ENCODE results near the gene GSTO2.

The GSTO2 gene

DNA sequence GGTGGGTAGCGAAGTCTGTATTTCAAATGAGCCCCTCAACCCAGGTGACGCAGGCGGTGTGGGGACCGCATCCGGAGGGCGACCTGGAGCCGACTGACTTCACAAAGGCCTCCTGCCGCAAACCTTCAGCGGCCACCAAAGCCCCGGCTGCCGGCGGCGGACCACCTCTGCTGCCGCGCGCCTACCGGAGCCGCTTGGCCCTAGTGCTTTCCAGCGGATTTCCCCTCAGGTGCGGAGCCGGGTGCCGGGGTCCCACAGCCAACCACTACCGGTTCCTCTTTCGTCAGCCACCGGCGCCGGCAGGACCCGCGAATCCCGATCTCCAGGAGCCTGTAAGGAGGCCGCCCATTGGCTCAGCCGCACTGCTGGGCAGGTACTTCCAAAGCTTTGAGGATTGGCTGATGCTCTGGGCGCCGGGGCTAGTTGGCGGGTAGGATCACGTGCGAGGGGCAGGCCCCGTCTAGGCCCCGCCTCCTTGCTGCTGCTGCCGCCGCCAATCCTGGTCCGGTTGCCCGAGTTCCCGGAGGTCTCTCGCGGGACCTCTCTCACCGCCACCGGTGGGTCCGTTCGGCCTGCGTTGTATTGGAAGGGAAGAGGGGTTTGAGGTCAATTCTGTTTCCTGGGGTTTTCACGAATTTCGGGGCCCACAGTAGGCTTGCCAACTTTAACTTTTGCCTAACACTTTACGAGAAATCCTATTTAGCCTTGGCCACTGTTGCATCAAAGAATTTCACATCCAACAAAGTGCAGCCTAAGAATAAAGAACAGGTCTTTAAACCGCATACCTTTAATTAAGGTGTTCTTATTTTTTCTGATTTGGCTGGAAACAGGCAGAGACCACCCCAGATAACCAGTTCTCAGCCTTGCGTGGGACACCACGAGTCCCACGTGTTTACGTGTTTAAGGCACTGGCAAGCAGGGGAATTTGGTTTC, at the start of gene GSTO2:
Gene GSTO2, plus strand, starts transcription at position 472 of the 933 bp plus-strand sequence. CDS start 5,732 bp downstream, outside the sequence.
- Mint-ChIP-seq H3K9me3 (no peaks in the 10 kb centered on the region), H3K36me3 (ENCODE audit: low read depth) (peaks cover 22% of the 10 kb centered on the region), H3K27ac (peak within 1 kb of the TSS; percentile 90 to 98 (median 96)), H3K27me3 (ENCODE audit: low read depth) (peaks cover 1% of the 10 kb centered on the region), H3K4me1 (peaks cover 7% of the 10 kb centered on the region), H3K4me3 (peak within 1 kb of the TSS; percentile 91 to 96 (median 92))
- TF ChIP-seq, protein P1, sequence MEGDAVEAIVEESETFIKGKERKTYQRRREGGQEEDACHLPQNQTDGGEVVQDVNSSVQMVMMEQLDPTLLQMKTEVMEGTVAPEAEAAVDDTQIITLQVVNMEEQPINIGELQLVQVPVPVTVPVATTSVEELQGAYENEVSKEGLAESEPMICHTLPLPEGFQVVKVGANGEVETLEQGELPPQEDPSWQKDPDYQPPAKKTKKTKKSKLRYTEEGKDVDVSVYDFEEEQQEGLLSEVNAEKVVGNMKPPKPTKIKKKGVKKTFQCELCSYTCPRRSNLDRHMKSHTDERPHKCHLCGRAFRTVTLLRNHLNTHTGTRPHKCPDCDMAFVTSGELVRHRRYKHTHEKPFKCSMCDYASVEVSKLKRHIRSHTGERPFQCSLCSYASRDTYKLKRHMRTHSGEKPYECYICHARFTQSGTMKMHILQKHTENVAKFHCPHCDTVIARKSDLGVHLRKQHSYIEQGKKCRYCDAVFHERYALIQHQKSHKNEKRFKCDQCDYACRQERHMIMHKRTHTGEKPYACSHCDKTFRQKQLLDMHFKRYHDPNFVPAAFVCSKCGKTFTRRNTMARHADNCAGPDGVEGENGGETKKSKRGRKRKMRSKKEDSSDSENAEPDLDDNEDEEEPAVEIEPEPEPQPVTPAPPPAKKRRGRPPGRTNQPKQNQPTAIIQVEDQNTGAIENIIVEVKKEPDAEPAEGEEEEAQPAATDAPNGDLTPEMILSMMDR (IDR thresholded peaks at IDR 0.05; ENCODE audit: unreplicated experiment in 3 of 3): no peak

DNA sequence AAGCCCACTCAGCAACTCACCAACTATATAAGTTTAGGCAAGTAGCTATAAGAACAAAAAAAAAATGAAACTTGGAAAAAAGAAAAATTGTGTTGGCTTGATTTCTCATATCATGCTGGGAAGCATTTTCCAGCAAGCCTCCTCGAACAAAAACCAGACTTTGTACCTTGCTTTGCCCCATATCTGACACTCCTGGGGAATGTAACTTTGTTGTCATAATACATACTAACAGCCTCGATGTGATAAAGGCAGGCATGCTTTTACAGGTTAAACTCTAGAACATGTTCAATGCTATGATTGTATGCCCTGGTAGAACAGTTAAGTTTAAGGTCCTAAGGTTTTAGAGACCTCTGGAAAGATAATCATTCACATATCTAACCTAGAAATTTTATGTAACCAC, 48.5 kb upstream of the GSTO2 start:
- no peak overlapping the region for H3K4me3 Mint-ChIP-seq
- TF ChIP-seq, protein P1 (IDR thresholded peaks at IDR 0.05; ENCODE audit: unreplicated experiment in 3 of 3): no peak
- H3K27ac Mint-ChIP-seq: no peak overlapping the region
- H3K9me3 Mint-ChIP-seq: no peaks in the 10 kb centered on the region
- no peaks in the 10 kb centered on the region for H3K36me3 Mint-ChIP-seq (ENCODE audit: low read depth)
- H3K27me3 Mint-ChIP-seq (ENCODE audit: low read depth): peaks cover 9% of the 10 kb centered on the region
- peaks cover 12% of the 10 kb centered on the region for H3K4me1 Mint-ChIP-seq

- no peak overlapping the region for H3K4me3 Mint-ChIP-seq
- no peak overlapping the region for H3K27ac Mint-ChIP-seq
- peaks cover 9% of the 10 kb centered on the region for H3K27me3 Mint-ChIP-seq (ENCODE audit: low read depth)
- H3K9me3 Mint-ChIP-seq: no peaks in the 10 kb centered on the region
- H3K36me3 Mint-ChIP-seq (ENCODE audit: low read depth): no peaks in the 10 kb centered on the region
- H3K4me1 Mint-ChIP-seq: peaks cover 12% of the 10 kb centered on the region
- TF ChIP-seq, protein P1 (IDR thresholded peaks at IDR 0.05; ENCODE audit: unreplicated experiment in 3 of 3): no peak
Measured at GRCh38 chr10:104223304-104223703, 45.7 kb upstream of the GSTO2 start.

- TF ChIP-seq, protein P1 (IDR thresholded peaks at IDR 0.05; ENCODE audit: unreplicated experiment in 3 of 3): no peak
- no peak overlapping the region for H3K27ac Mint-ChIP-seq
Measured at GRCh38 chr10:104230490-104230889, 38.5 kb upstream of the GSTO2 start.

DNA sequence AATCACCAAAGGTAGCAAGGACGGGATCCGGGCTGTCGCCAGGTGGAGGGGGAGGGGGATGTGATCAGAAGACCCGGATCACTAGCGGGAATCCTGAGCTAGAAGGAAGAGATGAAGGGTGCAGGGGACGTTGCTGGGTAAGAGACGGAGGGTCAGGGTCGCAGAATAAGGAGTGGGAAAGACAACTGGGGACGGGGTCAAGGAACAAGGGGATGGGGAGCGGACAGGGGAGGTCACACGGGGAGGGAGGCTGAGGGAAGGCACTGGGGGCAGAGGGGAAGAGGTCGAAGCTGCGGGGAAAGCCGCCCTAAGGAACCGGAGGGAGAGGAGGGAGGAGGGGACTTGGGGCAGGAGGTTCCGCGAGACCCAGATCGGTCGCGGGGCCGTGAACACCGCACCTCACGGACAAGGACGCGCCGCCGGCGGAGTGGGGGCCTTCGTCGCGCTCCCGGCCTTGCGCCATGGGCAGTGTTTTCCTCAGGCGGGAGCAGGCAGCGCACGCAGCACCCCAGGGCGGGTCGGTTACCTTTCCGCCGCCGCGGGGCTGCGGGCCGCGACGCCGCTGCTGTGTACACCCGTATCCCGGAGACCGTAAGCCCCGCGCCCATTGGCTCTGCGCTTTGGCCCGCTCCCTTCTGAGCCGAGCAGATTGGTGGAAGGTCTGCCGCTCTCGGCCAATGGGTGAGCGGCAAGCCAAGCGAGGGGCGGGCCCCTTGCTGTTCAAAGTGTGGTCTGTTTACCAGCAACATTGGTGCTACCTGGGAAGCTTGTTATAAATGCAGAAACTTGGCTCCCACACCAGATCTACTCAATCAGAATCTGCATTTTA, 37.0 kb upstream of the GSTO2 start, which contains the start of gene CFAP43:
Gene CFAP43, minus strand, starts transcription at position 581 of the 829 bp plus-strand sequence. Its CDS starts 118 bp downstream, at position 463.
- Mint-ChIP-seq H3K27ac (peak within 1 kb of the TSS in 2 of 3 experiments; percentile 61 to 87), H3K27me3 (ENCODE audit: low read depth) (peaks cover 5% of the 10 kb centered on the region), H3K36me3 (ENCODE audit: low read depth) (no peaks in the 10 kb centered on the region), H3K9me3 (peaks cover 14% of the 10 kb centered on the region), H3K4me1 (no peaks in the 10 kb centered on the region), H3K4me3 (peak within 1 kb of the TSS; percentile 91 to 94 (median 92))
- TF ChIP-seq, protein P1 (IDR thresholded peaks at IDR 0.05; ENCODE audit: unreplicated experiment in 3 of 3): no peak

More at GRCh38 chr10:104230490-104230889, 38.5 kb upstream of the GSTO2 start:
- Mint-ChIP-seq H3K9me3 (peaks cover 8% of the 10 kb centered on the region), H3K36me3 (ENCODE audit: low read depth) (no peaks in the 10 kb centered on the region), H3K4me3 (peak overlapping the region; percentile 91 to 94 (median 92)), H3K27me3 (ENCODE audit: low read depth) (peaks cover 5% of the 10 kb centered on the region), H3K4me1 (no peaks in the 10 kb centered on the region)
